HG02938 (cell line): ENCODE results near the gene CRABP2.

Source experiments
- ATAC-seq: cut with Tn5 transposase; IDR thresholded peaks from one replicate; pipeline ENCODE4 v1.9.1; 2021; ENCODE audit warnings: mild to moderate bottlenecking, moderate library complexity; ENCODE audit not compliant: unreplicated experiment

The CRABP2 gene

DNA sequence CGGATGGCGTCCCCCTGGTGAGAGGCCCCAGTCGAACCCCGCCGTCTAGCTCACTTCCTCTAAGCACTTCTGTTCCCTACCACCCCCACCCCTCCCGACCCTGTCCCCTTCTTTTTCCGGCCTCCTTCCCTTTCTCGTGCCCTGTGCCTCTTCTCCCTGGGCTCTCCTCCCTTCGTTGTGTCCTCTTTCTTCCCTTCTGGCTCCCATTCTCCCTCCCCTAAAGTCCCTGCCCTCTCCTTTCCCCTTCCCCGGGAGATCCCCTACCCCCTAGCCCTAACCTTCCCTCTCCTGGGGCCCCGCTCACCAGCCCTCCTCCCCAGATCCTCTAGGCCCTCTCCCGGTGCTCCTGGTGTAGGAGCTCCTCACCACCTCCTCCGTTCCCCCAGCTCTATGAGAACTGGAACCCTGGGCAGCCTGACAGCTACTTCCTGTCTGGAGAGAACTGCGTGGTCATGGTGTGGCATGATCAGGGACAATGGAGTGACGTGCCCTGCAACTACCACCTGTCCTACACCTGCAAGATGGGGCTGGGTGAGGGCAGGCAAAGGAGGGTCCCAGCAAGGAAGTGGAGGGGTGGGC is 47.6 kb downstream of the CRABP2 start:
- no peak for ATAC-seq

GRCh38 chr1:156656806-156657740 is 48.3 kb downstream of the CRABP2 start:
- ATAC-seq, result no peak

- ATAC-seq, result no peak
These were observed 49.4 kb downstream of the CRABP2 start for GRCh38 chr1:156655904-156656516.

DNA sequence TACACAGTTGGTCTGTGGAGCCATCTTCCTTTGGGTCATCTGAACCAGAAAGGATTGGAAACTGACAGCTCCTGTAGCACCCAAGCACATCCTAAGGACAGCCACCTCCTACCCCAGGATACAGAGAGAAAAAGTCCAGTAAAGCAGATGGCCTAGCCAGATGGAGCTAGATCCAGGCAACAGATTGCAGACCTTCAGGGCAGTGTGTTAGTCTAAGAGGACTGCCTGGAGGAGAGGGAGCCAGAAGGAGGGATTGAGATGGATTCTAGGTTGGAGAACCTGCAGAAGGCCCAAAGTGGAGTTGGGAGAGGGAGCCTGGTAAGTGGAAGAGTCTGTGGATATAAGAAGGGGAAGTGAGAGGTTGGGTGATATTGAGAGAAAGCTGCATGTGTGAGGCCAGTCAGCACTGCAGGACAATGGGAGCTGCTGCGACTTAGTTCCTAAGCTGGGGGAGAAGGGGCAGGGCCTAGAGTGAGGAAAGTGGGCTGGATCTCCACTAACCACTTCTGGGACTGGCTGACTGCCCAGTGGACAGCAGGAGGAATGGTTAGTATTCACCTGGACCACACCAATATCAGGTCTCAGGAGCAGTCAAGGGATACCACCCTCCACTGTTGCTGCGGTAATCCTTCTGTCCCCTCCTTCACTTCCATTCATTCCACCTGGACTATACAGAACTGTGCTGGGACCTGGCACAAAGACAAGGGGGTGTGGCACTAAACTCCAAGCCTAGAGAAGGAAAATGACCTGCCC is 50.1 kb downstream of the CRABP2 start:
- no peak for ATAC-seq

DNA sequence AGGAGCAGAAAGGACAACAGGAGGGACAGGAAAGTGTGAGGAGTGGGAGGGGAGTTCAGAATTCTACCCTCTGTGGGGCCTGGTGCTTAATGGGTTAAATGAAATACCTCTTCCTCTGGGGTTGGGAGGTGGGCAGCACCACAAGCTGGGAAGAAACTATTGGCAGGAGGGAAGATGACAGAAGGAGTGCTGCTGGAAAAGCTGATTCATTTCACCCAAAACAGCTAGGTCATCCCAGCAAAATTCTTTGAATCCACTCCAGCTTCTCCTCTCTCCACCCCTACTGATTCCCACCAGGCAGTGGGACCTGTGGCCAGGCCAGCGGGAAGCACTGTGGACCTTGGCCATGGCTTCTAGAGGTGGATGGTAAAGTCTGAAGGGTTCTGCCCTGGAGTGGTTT is 50.7 kb downstream of the CRABP2 start:
- ATAC-seq, result no peak

DNA sequence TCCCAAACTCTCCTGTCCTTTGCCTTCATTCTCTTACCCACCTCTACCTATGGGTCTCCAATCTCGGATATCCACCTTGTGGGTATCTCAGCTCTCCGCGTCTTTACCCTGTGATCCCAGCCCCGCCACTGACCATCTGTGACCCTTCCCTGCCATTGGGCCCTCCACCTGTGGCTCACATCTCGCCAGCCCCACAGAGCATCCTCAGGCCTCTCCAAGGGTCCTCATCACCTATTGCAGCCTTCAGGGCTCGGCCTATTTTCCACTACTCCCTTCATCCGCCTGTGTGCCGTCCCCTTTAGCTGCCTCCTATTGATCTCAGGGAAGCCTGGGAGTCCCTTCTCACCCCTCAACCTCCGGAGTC is 52.4 kb downstream of the CRABP2 start:
- no peak for ATAC-seq

DNA sequence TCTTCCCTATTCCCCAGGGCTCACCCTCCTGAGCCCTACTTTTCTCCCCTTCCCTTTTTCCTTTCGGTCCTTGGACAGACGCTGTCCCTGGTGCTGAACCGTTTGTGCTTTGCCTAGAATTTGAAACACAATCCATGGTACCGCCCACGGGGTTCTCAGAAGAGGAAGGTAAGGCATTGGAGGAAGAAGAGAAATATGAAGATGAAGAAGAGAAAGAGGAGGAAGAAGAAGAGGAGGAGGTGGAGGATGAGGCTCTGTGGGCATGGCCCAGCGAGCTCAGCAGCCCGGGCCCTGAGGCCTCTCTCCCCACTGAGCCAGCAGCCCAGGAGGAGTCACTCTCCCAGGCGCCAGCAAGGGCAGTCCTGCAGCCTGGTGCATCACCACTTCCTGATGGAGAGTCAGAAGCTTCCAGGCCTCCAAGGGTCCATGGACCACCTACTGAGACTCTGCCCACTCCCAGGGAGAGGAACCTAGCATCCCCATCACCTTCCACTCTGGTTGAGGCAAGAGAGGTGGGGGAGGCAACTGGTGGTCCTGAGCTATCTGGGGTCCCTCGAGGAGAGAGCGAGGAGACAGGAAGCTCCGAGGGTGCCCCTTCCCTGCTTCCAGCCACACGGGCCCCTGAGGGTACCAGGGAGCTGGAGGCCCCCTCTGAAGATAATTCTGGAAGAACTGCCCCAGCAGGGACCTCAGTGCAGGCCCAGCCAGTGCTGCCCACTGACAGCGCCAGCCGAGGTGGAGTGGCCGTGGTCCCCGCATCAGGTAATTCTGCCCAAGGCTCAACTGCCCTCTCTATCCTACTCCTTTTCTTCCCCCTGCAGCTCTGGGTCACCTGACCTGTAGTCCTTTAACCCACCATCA is 53.0 kb downstream of the CRABP2 start:
- ATAC-seq, result no peak
